HG02588 (cell line): ENCODE results near the gene RNF180.
"Not testable (repeated sequence)": the region's sequence is repeated elsewhere in the genome, so short reads cannot be mapped to it uniquely, and the experiment has no call there.

Source experiments
- ATAC-seq: cut with Tn5 transposase; IDR thresholded peaks from one replicate; pipeline ENCODE4 v1.9.1; 2021; ENCODE audit warnings: mild to moderate bottlenecking, moderate library complexity; ENCODE audit not compliant: unreplicated experiment

Gene RNF180

DNA sequence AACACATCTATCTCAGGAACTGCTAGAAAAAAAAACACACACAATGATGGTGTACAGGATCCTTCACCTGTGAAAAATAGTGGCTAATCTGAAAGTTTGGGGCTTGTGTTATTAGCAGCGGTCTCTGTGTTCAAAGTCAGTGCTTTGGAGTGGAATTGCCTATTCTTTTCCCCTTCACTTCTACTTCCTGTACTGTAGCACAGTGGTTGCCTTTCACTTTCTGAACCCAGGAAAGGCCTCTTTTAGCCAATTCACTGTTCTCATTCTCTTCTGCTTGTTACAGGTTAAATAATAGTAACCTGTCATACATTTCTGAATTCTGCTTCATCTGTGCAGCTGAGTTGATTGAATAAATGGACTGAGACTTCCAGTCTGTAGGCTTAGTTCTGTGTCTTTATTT lies 178.9 kb downstream of the RNF180 start:
- no peak for ATAC-seq

DNA sequence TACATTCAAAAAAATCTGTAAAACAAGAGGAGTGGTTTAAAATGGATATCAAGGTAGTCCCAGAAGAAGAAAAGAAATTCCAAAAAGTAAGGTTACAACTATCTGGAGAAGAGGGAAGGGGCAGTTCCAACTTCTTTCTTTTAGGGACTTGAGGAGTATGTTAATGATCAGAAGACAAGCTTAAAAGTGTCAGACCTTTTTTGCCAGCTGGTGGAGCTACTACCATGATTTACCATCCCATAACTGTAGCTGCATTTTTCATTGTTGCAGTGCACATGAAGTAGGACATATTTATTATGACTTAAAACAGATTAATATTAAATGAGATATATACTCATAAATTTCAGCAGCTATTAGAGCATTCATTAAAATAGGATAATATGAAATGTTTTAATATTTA lies 181.7 kb downstream of the RNF180 start:
- ATAC-seq: no peak

DNA sequence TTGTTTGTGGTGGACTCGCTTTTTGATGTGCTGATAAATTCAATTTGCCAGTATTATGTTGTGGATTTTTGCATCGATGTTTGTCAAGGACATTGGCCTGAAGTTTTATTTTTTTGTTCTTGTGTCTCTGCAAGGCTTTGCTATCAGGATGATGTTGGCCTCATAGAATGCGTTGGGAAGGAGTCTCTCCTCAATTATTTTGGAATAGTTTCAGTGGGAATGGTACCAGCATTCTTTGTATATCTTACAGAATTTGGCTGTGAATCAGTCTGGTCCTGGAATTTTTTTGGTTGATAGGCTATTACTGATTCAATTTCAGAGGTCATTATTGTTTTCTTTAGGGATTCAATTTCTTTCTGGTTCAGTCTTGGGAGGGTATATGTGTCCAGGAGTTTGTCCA lies 198.8 kb downstream of the RNF180 start:
- ATAC-seq: no peak

DNA sequence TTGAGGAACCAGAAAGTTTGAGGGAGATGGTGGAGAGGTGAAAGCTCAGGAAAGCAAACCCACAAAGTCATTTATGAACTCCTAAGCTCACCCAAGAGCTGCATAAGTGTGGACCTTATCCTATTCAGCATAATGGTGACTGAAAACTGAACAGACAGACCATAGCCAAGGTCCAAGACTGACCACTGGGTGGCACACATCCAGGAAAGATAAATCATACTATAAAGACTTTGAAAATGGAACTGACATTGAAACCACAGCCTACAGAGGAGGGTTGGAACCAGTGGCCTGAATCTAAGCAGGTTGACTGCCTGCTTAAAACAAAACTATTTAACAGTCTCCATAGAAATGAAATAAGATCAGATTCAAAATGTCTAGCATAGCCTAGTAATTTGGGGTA lies 219.1 kb downstream of the RNF180 start:
- peak; percentile 69 for ATAC-seq

DNA sequence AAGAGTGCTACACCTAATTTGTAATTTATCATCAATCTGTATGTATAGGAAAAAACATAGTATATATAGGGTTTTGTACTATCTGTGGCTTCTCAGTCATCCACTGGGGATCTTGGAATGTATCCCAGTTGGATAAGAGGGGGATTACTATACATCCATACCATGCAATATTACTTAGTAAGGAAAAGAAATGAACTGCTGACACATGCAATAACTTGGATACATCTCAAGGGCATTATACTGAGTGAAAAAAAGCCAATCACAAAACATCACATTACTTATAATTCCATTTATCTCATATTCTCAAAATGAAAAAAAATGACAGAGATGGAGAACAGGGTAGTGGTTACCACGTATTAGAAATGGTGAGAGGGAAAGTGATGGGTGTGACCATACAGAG lies 231.9 kb downstream of the RNF180 start:
- no peak for ATAC-seq

DNA sequence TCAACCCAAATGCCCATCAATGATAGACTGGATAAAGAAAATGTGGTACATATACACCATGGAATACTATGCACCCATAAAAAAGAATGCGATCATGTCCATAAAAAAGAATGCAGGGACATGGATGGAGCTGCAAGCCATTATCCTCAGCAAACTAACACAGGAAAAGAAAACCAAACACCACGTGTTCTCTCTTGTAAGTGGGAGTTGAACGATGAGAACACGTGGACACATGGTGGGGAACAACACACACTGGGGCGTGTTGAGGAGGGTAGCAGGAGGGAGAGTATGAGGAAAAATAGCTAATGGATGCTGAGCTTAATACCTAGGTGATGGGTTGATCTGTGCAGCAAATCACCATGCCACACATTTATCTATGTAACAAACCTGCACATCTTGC lies 233.1 kb downstream of the RNF180 start:
- not testable (repeated sequence) for ATAC-seq

DNA sequence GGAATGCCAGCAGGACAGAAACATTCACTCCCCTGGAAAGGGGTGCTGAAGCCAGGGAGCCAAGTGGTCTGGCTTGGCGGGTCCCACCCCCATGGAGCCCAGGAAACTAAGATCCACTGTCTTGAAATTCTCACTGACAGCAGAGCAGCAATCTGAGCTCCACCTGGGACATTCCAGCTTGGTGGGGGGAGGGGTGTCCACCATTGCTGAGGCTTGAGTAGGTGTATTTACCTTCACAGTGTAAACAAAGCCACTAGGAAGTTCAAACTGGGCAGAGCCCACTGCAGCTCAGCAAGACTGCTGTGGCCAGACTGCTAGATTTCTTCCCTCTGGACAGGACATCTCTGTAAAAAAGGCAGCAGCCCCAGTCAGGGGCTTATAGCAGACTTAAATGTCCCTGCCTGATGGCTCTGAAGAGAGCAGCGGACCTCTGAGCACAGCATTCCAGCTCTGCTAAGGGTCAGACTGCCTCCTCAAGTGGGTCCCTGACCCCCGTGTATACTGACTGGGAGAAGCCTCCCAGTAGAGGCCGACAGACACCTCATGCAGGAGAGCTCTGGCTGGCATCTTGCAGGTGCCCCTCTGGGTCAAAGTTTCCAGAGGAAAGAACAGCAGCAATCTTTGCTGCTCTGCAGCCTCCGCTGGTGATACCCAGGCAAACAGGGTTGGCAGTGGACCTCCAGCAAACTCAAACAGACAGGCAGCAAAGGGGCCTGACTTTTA lies 241.6 kb downstream of the RNF180 start:
- ATAC-seq: not testable (repeated sequence)

DNA sequence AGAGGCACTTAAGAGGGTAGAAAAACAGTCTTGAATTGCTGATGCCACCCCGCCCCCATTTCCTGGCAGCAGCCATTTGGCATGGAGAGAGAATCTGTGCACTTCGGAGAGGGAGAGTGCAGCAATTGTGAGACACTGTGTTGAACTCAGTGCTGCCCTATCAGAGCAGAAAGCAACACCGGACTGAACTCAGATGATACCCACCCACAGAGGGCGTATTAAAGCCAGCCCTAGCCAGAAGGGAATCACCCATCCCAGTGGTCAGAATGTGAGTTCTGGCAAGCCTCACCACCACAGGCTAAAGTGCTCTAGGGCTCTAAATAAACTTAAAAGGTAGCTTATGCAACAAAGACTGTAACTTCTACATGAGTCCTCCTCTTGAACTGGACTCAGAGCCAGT lies 251.7 kb downstream of the RNF180 start:
- no peak for ATAC-seq

DNA sequence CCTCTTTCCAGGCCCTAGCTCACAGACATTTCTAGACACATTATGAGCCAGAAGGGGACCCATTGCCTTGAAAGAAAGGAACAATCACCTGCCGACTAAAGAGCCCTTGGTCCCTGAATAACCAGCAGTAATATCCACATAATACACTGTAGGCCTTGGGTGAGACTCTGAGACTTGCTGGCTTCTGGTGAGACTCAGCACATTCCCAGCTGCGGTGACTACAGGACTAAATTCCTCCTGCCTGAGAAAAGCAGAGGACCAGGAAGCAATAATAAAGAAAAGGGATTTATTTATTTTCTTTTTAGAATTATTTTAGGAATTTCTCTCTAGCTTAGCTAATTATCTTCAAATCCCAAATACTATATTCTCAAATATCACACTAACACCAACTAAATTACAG lies 252.4 kb downstream of the RNF180 start:
- ATAC-seq: no peak
